ENCODE measurements around the gene NTN1. TPM values are rescaled to one million over a fixed set of nuclear protein-coding genes. Genes with fewer than 3 reads are reported as not detected.

Gene NTN1
- total RNA-seq, 1 experiment from 2014 or later = 1.2 TPM

DNA sequence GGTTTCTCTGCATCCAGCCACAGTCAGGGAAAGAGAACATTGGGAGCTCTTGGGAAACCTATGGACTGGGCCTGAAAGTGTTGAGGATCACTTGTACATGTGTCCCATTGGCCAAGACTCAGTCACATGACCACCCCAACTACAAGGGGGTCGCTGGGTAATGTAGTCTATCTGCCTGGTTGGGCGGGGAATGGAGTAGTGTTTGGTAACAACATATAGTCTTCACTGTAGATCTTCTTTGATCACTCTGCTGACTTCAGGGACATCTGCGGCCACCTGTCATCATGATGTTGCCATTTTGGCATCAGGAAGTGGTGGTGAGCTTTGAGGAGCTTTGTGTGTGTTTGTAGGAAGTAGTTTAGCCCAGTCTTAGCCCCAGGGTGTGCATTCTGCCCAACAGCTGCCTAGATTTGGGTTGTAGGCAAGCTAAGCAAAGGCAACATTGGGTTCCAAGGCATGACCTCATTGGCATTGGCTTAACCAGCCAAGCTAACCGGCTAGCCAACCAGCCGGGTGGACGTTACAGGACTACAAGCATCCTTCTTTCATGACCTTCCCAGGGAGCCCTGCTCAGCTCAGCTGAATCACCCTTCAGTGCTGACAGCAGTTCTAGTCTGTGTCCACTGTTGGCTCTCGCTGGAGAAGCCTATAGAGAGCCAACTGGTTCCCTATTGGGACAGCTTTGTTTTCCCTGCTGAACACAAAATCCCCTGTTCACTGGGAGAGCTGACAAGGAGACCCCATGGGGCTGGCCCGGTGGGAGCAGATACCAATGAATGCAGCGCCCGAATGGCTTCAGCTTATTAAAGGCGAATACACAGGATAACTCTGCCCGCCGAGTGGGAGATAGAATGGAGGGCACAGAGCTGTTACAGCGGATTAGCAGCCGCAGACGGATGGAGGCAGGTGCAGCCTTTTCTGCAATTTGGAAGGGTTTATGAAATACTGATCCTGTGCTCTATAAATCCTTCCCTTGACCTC is 178.6 kb downstream of the NTN1 start:
- H2BK5ac ChIP-seq (ENCODE audit: insufficient read length, low read length) = no peak overlapping the region
- no peak overlapping the region for H4K8ac ChIP-seq (replicated peaks; ENCODE audit: insufficient read length, low read depth, low read length)
- H4K20me1 ChIP-seq (ENCODE audit: control insufficient read depth, insufficient read depth, insufficient read length) = no peaks in the 10 kb centered on the region
- H2BK120ac ChIP-seq (ENCODE audit: low read depth, low read length, poor library complexity, severe bottlenecking) = no peak overlapping the region
- TF ChIP-seq CTCF (conservative IDR thresholded peaks at IDR 0.05) = no peak
- H3K79me2 ChIP-seq (ENCODE audit: insufficient read depth, low read length) = no peaks in the 10 kb centered on the region
- Mint-ChIP-seq H3K9me3 (peaks cover 0 to 5% of the 10 kb centered on the region in 2 experiments; a peak in 2 of 5 replicates), H3K36me3 (ENCODE audit: insufficient read depth in 1 of 3, low read depth in 3 of 3) (peaks cover 0 to 5% (median 2%) of the 10 kb centered on the region in 3 experiments; a peak in 2 of 7 replicates), H3K4me1 (peaks cover 30 to 34% of the 10 kb centered on the region in 2 experiments), H3K27ac (0 out of 7 replicates have a peak overlapping the region, but pooled peaks of 1 of the 3 experiments have one; percentile 31), H3K4me3 (no peak overlapping the region), H3K27me3 (ENCODE audit: low read depth) (peaks cover 4% of the 10 kb centered on the region)
- H3K14ac ChIP-seq (ENCODE audit: insufficient read depth, low read length) = no peak overlapping the region
- H2AK5ac ChIP-seq (ENCODE audit: insufficient read length, low read length) = no peak overlapping the region
- H4K5ac ChIP-seq (ENCODE audit: insufficient read length, low read depth, low read length) = no peak overlapping the region
- H3K23ac ChIP-seq (ENCODE audit: insufficient read length, low read depth, low read length) = no peak overlapping the region
- no peak overlapping the region for H2AFZ ChIP-seq (ENCODE audit: low read length)
- no CpG with 5 or more reads among the region's 16 CpGs for WGBS (ENCODE audit: extremely low coverage, insufficient read length, low lambda C conversion rate)
- H2BK20ac ChIP-seq (ENCODE audit: low read depth, low read length, poor library complexity, severe bottlenecking) = no peak overlapping the region
- no peak overlapping the region for H2BK15ac ChIP-seq (ENCODE audit: low read depth, low read length)
- H3K56ac ChIP-seq (ENCODE audit: insufficient read length, low read depth, low read length) = no peak overlapping the region
- H3K23me2 ChIP-seq (ENCODE audit: insufficient read length, low read depth, low read length, poor library complexity, severe bottlenecking) = no peaks in the 10 kb centered on the region
- no peak overlapping the region for H3K9ac ChIP-seq (ENCODE audit: extremely low read depth, insufficient read length, low read length)
- no peak overlapping the region for H2BK12ac ChIP-seq (ENCODE audit: insufficient read length, low read depth, low read length)
- H3T11ph ChIP-seq (ENCODE audit: low read length) = no peak overlapping the region
- no peak overlapping the region for H4K91ac ChIP-seq (ENCODE audit: insufficient read length, low read depth, low read length)
- H3K18ac ChIP-seq (ENCODE audit: insufficient read length, low read depth, low read length) = no peak overlapping the region
- H3K27me3 ChIP-seq (ENCODE audit: insufficient read depth, low read length) = no peaks in the 10 kb centered on the region
- DNase-seq = peak; percentile 64
- no peak overlapping the region for H3K27ac ChIP-seq (ENCODE audit: insufficient read length, low read depth, low read length)
- H3K4ac ChIP-seq (ENCODE audit: low read depth, low read length) = no peak overlapping the region
- H3K4me2 ChIP-seq (ENCODE audit: insufficient read depth, insufficient read length, low read length) = no peak overlapping the region
- H3K79me1 ChIP-seq (ENCODE audit: insufficient read depth, low read depth, low read length, poor library complexity, severe bottlenecking) = no peaks in the 10 kb centered on the region
- no peaks in the 10 kb centered on the region; the same call in 1 of the 2 replicates for H3K4me1 ChIP-seq (ENCODE audit: insufficient read depth, low read length)
- no peaks in the 10 kb centered on the region for H3K9me3 ChIP-seq (ENCODE audit: control insufficient read depth, low read depth, low read length)
